ENCODE measurements around the gene ATP8A2.

DNA sequence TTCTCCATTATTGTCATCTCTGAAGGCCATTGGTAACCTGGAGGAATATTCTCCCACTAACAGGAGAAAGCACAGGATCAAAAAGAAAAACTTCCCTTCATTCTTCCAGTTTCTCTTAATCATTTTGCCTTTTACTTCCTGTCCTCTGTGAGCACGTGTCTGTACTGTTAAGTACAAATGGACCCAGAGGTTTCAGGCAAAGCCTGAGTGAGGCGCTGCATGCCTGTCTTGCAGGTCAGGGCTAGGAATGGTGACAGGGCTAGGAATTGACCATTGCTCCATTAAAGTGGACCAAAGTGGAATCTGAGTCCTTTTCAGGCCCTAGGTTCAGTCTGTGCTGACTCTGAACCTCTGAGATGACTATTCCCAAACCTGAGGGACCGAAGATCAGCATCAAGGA is 353.3 kb downstream of the ATP8A2 start:
- TF ChIP-seq RAD21 (IDR thresholded peaks at IDR 0.05 in 1 of 2, conservative IDR thresholded peaks at IDR 0.05 in 1 of 2; ENCODE audit: low read depth in 2 of 2, low read length in 2 of 2) (peak; percentile 40 to 51; a peak in 3 of 4 replicates), TAF1 (IDR thresholded peaks at IDR 0.05; ENCODE audit: low read depth, low read length) (no peak), EZH2 (IDR thresholded peaks at IDR 0.05; ENCODE audit: low read depth, low read length, severe bottlenecking) (no peak), PHF8 (conservative IDR thresholded peaks at IDR 0.05; ENCODE audit: low read depth, low read length) (no peak)
- TF ChIP-seq, protein P1, sequence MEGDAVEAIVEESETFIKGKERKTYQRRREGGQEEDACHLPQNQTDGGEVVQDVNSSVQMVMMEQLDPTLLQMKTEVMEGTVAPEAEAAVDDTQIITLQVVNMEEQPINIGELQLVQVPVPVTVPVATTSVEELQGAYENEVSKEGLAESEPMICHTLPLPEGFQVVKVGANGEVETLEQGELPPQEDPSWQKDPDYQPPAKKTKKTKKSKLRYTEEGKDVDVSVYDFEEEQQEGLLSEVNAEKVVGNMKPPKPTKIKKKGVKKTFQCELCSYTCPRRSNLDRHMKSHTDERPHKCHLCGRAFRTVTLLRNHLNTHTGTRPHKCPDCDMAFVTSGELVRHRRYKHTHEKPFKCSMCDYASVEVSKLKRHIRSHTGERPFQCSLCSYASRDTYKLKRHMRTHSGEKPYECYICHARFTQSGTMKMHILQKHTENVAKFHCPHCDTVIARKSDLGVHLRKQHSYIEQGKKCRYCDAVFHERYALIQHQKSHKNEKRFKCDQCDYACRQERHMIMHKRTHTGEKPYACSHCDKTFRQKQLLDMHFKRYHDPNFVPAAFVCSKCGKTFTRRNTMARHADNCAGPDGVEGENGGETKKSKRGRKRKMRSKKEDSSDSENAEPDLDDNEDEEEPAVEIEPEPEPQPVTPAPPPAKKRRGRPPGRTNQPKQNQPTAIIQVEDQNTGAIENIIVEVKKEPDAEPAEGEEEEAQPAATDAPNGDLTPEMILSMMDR (IDR thresholded peaks at IDR 0.05; ENCODE audit: control extremely low read depth in 1 of 3, insufficient read depth in 1 of 3, low read depth in 1 of 3, low read length in 3 of 3) = peak in 2 of 3 experiments; percentile 26 to 31; a peak in 1 of 4 replicates

Data from H1 (cell line).